Stimulated activated CD4-positive, alpha-beta T cell treated with anti-CD3 and anti-CD28 coated beads, TNF-alpha, amount 100 ng/mL, for 48 hours (primary cell): ENCODE measurements around the gene RMND5A.

Source experiments
- DNase-seq, 3 donors: peaks; one replicate each; pipeline ENCODE4 v3.0.0-alpha.2; 2020; ENCODE audit warnings: low read depth in 3 of 3

RMND5A gene

GRCh38 chr2:86791573-86791972 lies 71.5 kb downstream of the RMND5A start:
- no peak for DNase-seq

- no peak for DNase-seq
Measured at GRCh38 chr2:86793752-86794151, 73.7 kb downstream of the RMND5A start.

- no peak for DNase-seq
Measured at GRCh38 chr2:86794861-86795260, 74.8 kb downstream of the RMND5A start.

- no peak for DNase-seq
Measured at GRCh38 chr2:86800856-86801567, 80.9 kb downstream of the RMND5A start.

- no peak for DNase-seq
Measured at GRCh38 chr2:86806059-86806857, 86.2 kb downstream of the RMND5A start.

- no peak for DNase-seq
Measured at GRCh38 chr2:86807133-86807467, 87.0 kb downstream of the RMND5A start.

- no peak for DNase-seq
Measured at GRCh38 chr2:86807468-86808275, 87.6 kb downstream of the RMND5A start.

GRCh38 chr2:86808315-86809161 lies 88.4 kb downstream of the RMND5A start:
- DNase-seq, result peak; percentile 81 to 89 (median 86)

- DNase-seq, result no peak
Measured at GRCh38 chr2:86809481-86810121, 89.5 kb downstream of the RMND5A start.

GRCh38 chr2:86815611-86816010 lies 95.5 kb downstream of the RMND5A start:
- no peak for DNase-seq

- no peak for DNase-seq
Measured at GRCh38 chr2:86818114-86818801, 98.2 kb downstream of the RMND5A start.

- no peak for DNase-seq
Measured at GRCh38 chr2:86818957-86819356, 98.9 kb downstream of the RMND5A start.

GRCh38 chr2:86821306-86821705 lies 101.2 kb downstream of the RMND5A start:
- DNase-seq, result no peak

- no peak for DNase-seq
Measured at GRCh38 chr2:86821842-86822241, 101.8 kb downstream of the RMND5A start.

- no peak for DNase-seq
Measured at GRCh38 chr2:86822668-86823345, 102.7 kb downstream of the RMND5A start.

GRCh38 chr2:86825036-86825692 lies 105.1 kb downstream of the RMND5A start:
- DNase-seq, result no peak

- DNase-seq, result peak in 1 of 3 donors; percentile 26
Measured at GRCh38 chr2:86825693-86826381, 105.7 kb downstream of the RMND5A start.

- no peak for DNase-seq
Measured at GRCh38 chr2:86826951-86827350, 106.9 kb downstream of the RMND5A start.
